Kidney (tissue), 14 donors: ENCODE data around the gene CAMTA1. TPM values are rescaled to one million over a fixed set of nuclear protein-coding genes. Genes with fewer than 3 reads are reported as not detected.

Source experiments
- DNase-seq, 5 donors: peaks; one replicate each; pipeline ENCODE4 v3.0.0-alpha.2; 2013 to 2020
- FAIRE-seq: peaks from 2 replicates; lab custom pipeline; 2012; peaks lifted over from hg19 to GRCh38; lab: Jason Lieb, UNC
- H3K27ac ChIP-seq, 2 donors: one replicate each; pipeline ENCODE4 v1.7.0; 2013; ENCODE audit warnings: low read depth in 2 of 2, low read length in 2 of 2, inconsistent platforms in 1 of 2
- H3K27me3 ChIP-seq: one replicate; pipeline ENCODE4 v1.7.1; 2013; ENCODE audit warnings: low read length, inconsistent platforms; ENCODE audit not compliant: control insufficient read depth, insufficient read depth
- H3K36me3 ChIP-seq, 3 donors: one replicate each; pipeline versions ENCODE4 v1.7.0 to v1.7.1; 2013; ENCODE audit warnings: low read length in 3 of 3, control low read depth in 1 of 3, inconsistent platforms in 1 of 3; ENCODE audit not compliant: insufficient read depth in 3 of 3, control insufficient read depth in 2 of 3
- H3K4me1 ChIP-seq, 3 donors: one replicate each; pipeline versions ENCODE4 v1.7.0 to v1.7.1; 2013; ENCODE audit warnings: low read length in 3 of 3, inconsistent platforms in 1 of 3, low read depth in 1 of 3; ENCODE audit not compliant: control insufficient read depth in 2 of 3, insufficient read depth in 2 of 3
- H3K4me3 ChIP-seq, 3 donors: one replicate each; pipeline versions ENCODE4 v1.7.0 to v1.8.1; 2013; ENCODE audit warnings: low read length in 3 of 3, control low read depth in 1 of 3, inconsistent platforms in 1 of 3
- H3K9ac ChIP-seq, 3 donors: one replicate each; pipeline versions ENCODE4 v1.7.0 to v1.7.1; 2013; ENCODE audit warnings: low read length in 3 of 3, control low read depth in 1 of 3, inconsistent platforms in 1 of 3
- H3K9me3 ChIP-seq, 3 donors: one replicate each; pipeline versions ENCODE4 v1.7.0 to v1.7.1; 2013; ENCODE audit warnings: low read length in 3 of 3, control low read depth in 1 of 3, inconsistent platforms in 1 of 3; ENCODE audit not compliant: control insufficient read depth in 2 of 3, insufficient read depth in 1 of 3
- CTCF ChIP-seq: IDR thresholded peaks from 3 replicates; pipeline ENCODE4 v1.5.1; 2012; ENCODE audit warnings: mild to moderate bottlenecking, moderate library complexity, borderline replicate concordance; ENCODE audit not compliant: insufficient read depth; ENCODE audit errors: extremely low read depth
- intact Hi-C: fragments of 100-400 bp; cut with DNase I; formaldehyde crosslinking; loops from one replicate; pipeline ENCODE4 v1.11.1; 2022
- polyA plus RNA-seq: library from polyadenylated mRNA; stranded (reverse); fragments of 350-450 nt; fragmentation: Illumina TruSeq; extraction: RNeasy Lipid Tissue Mini Kit (QIAGEN cat#74804); gene quantifications from one replicate; pipeline ENCODE4 v1.2.3, GENCODE V29; 2014; ENCODE audit warnings: low read depth, low replicate concordance; ENCODE audit not compliant: insufficient read depth
- total RNA-seq: library from RNA; stranded (reverse); fragmentation: NEBNext Ultra II Directional; extraction: Animal tissue kit (Norgen Biotek cat#: 25700); gene quantifications from one replicate; pipeline ENCODE4 v1.2.1, GENCODE V29; 2021
- donor health status: control.
- donor health status: control.
- donor health status: control.
- donor health status: control.
- donor health status: control.
- donor health status: DM: yes; HTN: yes; CAD: no.
- donor health status: Normal renal cell carcinoma (clear cell type).

The CAMTA1 gene
- total and polyA plus RNA-seq, 2 donors from 2014 or later = 79.0 to 170 TPM

- no peak overlapping the region for H3K27ac ChIP-seq
- no peak for FAIRE-seq
- no peaks in the 10 kb centered on the region for H3K9me3 ChIP-seq
- no peak overlapping the region for H3K4me3 ChIP-seq
- no peaks in the 10 kb centered on the region for H3K36me3 ChIP-seq
- TF ChIP-seq CTCF = no peak
- intact Hi-C loops = no loop called here
- peaks cover 0 to 12% (median 11%) of the 10 kb centered on the region in 3 donors for H3K4me1 ChIP-seq
- H3K9ac ChIP-seq = no peak overlapping the region
- peak; percentile 78 to 95 (median 82) for DNase-seq
- H3K27me3 ChIP-seq = no peaks in the 10 kb centered on the region
Measured at GRCh38 chr1:7534061-7534825, 749.0 kb downstream of the CAMTA1 start.

GRCh38 chr1:7535016-7535415 lies 749.8 kb downstream of the CAMTA1 start:
- no peak overlapping the region for H3K9ac ChIP-seq
- no peak for FAIRE-seq
- no peaks in the 10 kb centered on the region for H3K36me3 ChIP-seq
- no peaks in the 10 kb centered on the region for H3K27me3 ChIP-seq
- H3K4me3 ChIP-seq = no peak overlapping the region
- no peak for TF ChIP-seq CTCF
- peak in 2 of 5 donors; percentile 39 to 46 for DNase-seq
- intact Hi-C loops = no loop called here
- no peak overlapping the region for H3K27ac ChIP-seq
- H3K4me1 ChIP-seq = peaks cover 0 to 12% (median 11%) of the 10 kb centered on the region in 3 donors
- no peaks in the 10 kb centered on the region for H3K9me3 ChIP-seq

- DNase-seq (peak; percentile 46 to 64 (median 63)), FAIRE-seq (no peak)
- no peak overlapping the region for H3K27ac ChIP-seq
Measured at GRCh38 chr1:7535934-7536878, 751.0 kb downstream of the CAMTA1 start.

More at GRCh38 chr1:7535934-7536878, 751.0 kb downstream of the CAMTA1 start:
- Histone ChIP-seq H3K36me3 (no peaks in the 10 kb centered on the region), H3K9ac (no peak overlapping the region), H3K4me3 (no peak overlapping the region), H3K9me3 (no peaks in the 10 kb centered on the region), H3K4me1 (peaks cover 0 to 15% (median 14%) of the 10 kb centered on the region in 3 donors), H3K27me3 (no peaks in the 10 kb centered on the region)
- no peak for TF ChIP-seq CTCF
- intact Hi-C loops = no loop called here
